ENCODE measurements around the gene ADGRD1. TPM values are rescaled to one million over a fixed set of nuclear protein-coding genes. Genes with fewer than 3 reads are reported as not detected.
A peak's percentile ranks its signal among the peaks of the same experiment; 100 is the strongest.

The ADGRD1 gene
- total RNA-seq, 1 donor from 2014 or later = 46.9 TPM

- TF ChIP-seq CTCF (IDR thresholded peaks at IDR 0.05) = no peak
- H3K9me3 ChIP-seq = no peaks in the 10 kb centered on the region
- intact Hi-C loops (cut with DNase I) = no loop called here
- no peaks in the 10 kb centered on the region for H3K27me3 ChIP-seq
- peaks cover 0 to 4% of the 10 kb centered on the region in 2 donors for H3K4me1 ChIP-seq
- no peak overlapping the region for H3K4me3 ChIP-seq
- H3K36me3 ChIP-seq = no peaks in the 10 kb centered on the region
- no peak overlapping the region for H3K27ac ChIP-seq
- no peak for DNase-seq (ENCODE audit: low spot score in 2 of 2)
Measured at GRCh38 chr12:130944878-130945277, 8.8 kb upstream of the ADGRD1 start.

GRCh38 chr12:130945786-130946492, 7.8 kb upstream of the ADGRD1 start:
- TF ChIP-seq CTCF (IDR thresholded peaks at IDR 0.05) = no peak
- Histone ChIP-seq H3K9me3 (no peaks in the 10 kb centered on the region), H3K4me1 (peaks cover 0 to 4% of the 10 kb centered on the region in 2 donors), H3K36me3 (no peaks in the 10 kb centered on the region), H3K27me3 (no peaks in the 10 kb centered on the region), H3K27ac (peak overlapping the region; percentile 36 to 57), H3K4me3 (peak overlapping the region in 1 of 2 donors; percentile 36)
- intact Hi-C loops (cut with DNase I) = no loop called here
- no peak for DNase-seq (ENCODE audit: low spot score in 2 of 2)

GRCh38 chr12:130947028-130947613, 6.6 kb upstream of the ADGRD1 start:
- no peak overlapping the region for H3K27ac ChIP-seq
- TF ChIP-seq CTCF (IDR thresholded peaks at IDR 0.05) = no peak
- DNase-seq (ENCODE audit: low spot score in 2 of 2) = no peak

GRCh38 chr12:130948136-130948535, 5.6 kb upstream of the ADGRD1 start:
- Histone ChIP-seq H3K9me3 (no peaks in the 10 kb centered on the region), H3K4me3 (no peak overlapping the region), H3K36me3 (no peaks in the 10 kb centered on the region), H3K27ac (no peak overlapping the region), H3K4me1 (peaks cover 0 to 11% of the 10 kb centered on the region in 2 donors), H3K27me3 (no peaks in the 10 kb centered on the region)
- no peak for TF ChIP-seq CTCF (IDR thresholded peaks at IDR 0.05)
- DNase-seq (ENCODE audit: low spot score in 2 of 2) = peak in 1 of 2 donors; percentile 22
- intact Hi-C loops (cut with DNase I) = no loop called here

More at GRCh38 chr12:130947028-130947613, 6.6 kb upstream of the ADGRD1 start:
- intact Hi-C loops (cut with DNase I) = no loop called here
- Histone ChIP-seq H3K27me3 (no peaks in the 10 kb centered on the region), H3K36me3 (no peaks in the 10 kb centered on the region), H3K4me1 (peaks cover 0 to 4% of the 10 kb centered on the region in 2 donors), H3K9me3 (no peaks in the 10 kb centered on the region), H3K4me3 (no peak overlapping the region)

- no peak overlapping the region for H3K27ac ChIP-seq
- intact Hi-C loops (cut with DNase I) = no loop called here
- H3K4me1 ChIP-seq = peaks cover 0 to 16% of the 10 kb centered on the region in 2 donors
- DNase-seq (ENCODE audit: low spot score in 2 of 2) = peak in 1 of 2 donors; percentile 56
- H3K27me3 ChIP-seq = no peaks in the 10 kb centered on the region
- H3K36me3 ChIP-seq = no peaks in the 10 kb centered on the region
- H3K9me3 ChIP-seq = no peaks in the 10 kb centered on the region
- no peak for TF ChIP-seq CTCF (IDR thresholded peaks at IDR 0.05)
- no peak overlapping the region for H3K4me3 ChIP-seq
Measured at GRCh38 chr12:130948751-130949150, 5.0 kb upstream of the ADGRD1 start.
